Measurements from ENCODE around the gene GOLGA6D.
"Not testable (repeated sequence)": the region's sequence is repeated elsewhere in the genome, so short reads cannot be mapped to it uniquely, and the experiment has no call there.

Gene GOLGA6D

DNA sequence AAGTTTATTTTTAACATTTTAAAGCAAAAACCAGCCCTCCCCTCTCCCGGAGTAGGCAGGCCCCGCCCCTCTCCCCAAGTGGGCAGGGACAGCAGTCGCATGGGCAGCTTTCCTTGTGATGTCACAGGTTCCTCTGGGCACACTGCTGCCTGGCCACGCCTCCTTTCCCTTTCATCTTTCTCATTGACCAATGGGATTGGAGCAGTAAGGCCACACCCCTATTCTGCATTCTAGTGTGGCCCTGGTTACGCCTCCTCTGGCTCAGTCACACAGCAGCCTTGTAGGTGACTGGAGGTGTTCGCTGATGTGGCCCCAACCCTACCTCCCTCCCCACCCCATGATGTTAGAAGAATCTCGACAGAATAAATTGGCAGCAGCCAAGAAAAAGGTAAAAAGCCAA lies at the start of gene GOLGA6D:
Gene GOLGA6D, plus strand, starts transcription at position 264 of the 400 bp plus-strand sequence. Its CDS starts 41 bp downstream, at position 305.
- H3K27me3 ChIP-seq (ENCODE audit: insufficient read depth, low read length); H3K4me3 ChIP-seq (ENCODE audit: low read depth, low read length); H3K27ac ChIP-seq (ENCODE audit: low read depth, low read length); H3K79me2 ChIP-seq (ENCODE audit: control insufficient read depth, insufficient read depth, low read length, unreplicated experiment); H3K4me1 ChIP-seq (ENCODE audit: control insufficient read depth, insufficient read depth, low read length, unreplicated experiment); H3K36me3 ChIP-seq (ENCODE audit: insufficient read depth, low read length); H2AFZ ChIP-seq (ENCODE audit: low read length, unreplicated experiment): not testable (repeated sequence)

GRCh38 chr15:75233504-75234190 lies 49.0 kb upstream of the GOLGA6D start:
- H3K27me3 ChIP-seq (ENCODE audit: insufficient read depth, low read length): peaks cover 27% of the 10 kb centered on the region
- no peak overlapping the region for H3K4me3 ChIP-seq (ENCODE audit: low read depth, low read length)
- peaks cover 8% of the 10 kb centered on the region for H3K4me1 ChIP-seq (ENCODE audit: control insufficient read depth, insufficient read depth, low read length, unreplicated experiment)
- no peaks in the 10 kb centered on the region for H3K36me3 ChIP-seq (ENCODE audit: insufficient read depth, low read length)
- H2AFZ ChIP-seq (ENCODE audit: low read length, unreplicated experiment): no peak overlapping the region
- H3K79me2 ChIP-seq (ENCODE audit: control insufficient read depth, insufficient read depth, low read length, unreplicated experiment): no peaks in the 10 kb centered on the region
- no peak overlapping the region for H3K27ac ChIP-seq (ENCODE audit: low read depth, low read length)

GRCh38 chr15:75234191-75234810 lies 48.3 kb upstream of the GOLGA6D start:
- no peaks in the 10 kb centered on the region for H3K79me2 ChIP-seq (ENCODE audit: control insufficient read depth, insufficient read depth, low read length, unreplicated experiment)
- H3K27ac ChIP-seq (ENCODE audit: low read depth, low read length): no peak overlapping the region
- H3K4me1 ChIP-seq (ENCODE audit: control insufficient read depth, insufficient read depth, low read length, unreplicated experiment): peaks cover 7% of the 10 kb centered on the region
- H3K36me3 ChIP-seq (ENCODE audit: insufficient read depth, low read length): no peaks in the 10 kb centered on the region
- H3K27me3 ChIP-seq (ENCODE audit: insufficient read depth, low read length): peaks cover 33% of the 10 kb centered on the region
- no peak overlapping the region for H3K4me3 ChIP-seq (ENCODE audit: low read depth, low read length)
- H2AFZ ChIP-seq (ENCODE audit: low read length, unreplicated experiment): no peak overlapping the region

DNA sequence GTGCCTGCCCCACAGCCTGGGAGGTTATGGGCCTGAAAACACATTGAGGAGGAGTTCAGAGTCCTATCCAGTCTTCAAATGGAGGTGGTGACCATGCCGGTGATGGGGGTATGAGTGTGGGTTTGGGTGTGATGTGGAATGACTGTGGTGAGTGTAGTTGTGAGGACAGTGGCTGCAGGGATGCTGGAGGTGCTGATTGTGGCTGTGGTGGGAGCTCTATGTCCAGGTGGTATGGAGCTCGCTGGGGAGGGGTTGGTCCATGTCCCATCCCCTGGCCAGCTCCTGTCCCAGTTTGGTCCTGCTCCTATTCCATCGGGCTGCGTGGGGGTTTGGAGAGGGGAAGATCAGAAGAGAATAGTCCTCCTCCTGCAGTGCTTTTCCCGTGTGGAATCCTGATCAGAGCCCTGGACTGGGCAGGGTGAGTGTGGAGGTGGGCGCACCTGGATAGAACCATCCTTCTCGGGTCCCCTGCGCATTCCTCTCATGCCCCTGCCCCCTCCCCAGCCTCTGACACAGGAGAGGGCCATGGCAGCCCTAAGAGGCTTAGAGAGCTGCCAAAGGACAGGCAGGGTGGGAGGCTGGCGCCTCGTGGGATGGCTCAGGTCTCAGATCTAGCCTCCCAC lies 47.5 kb upstream of the GOLGA6D start:
- no peaks in the 10 kb centered on the region for H3K36me3 ChIP-seq (ENCODE audit: insufficient read depth, low read length)
- H3K4me1 ChIP-seq (ENCODE audit: control insufficient read depth, insufficient read depth, low read length, unreplicated experiment): no peaks in the 10 kb centered on the region
- no peak overlapping the region for H2AFZ ChIP-seq (ENCODE audit: low read length, unreplicated experiment)
- H3K27ac ChIP-seq (ENCODE audit: low read depth, low read length): no peak overlapping the region
- peaks cover 38% of the 10 kb centered on the region for H3K27me3 ChIP-seq (ENCODE audit: insufficient read depth, low read length)
- no peaks in the 10 kb centered on the region for H3K79me2 ChIP-seq (ENCODE audit: control insufficient read depth, insufficient read depth, low read length, unreplicated experiment)
- H3K4me3 ChIP-seq (ENCODE audit: low read depth, low read length): no peak overlapping the region

GRCh38 chr15:75235760-75236729 lies 46.6 kb upstream of the GOLGA6D start:
- Histone ChIP-seq H3K4me1 (ENCODE audit: control insufficient read depth, insufficient read depth, low read length, unreplicated experiment) (no peaks in the 10 kb centered on the region), H3K79me2 (ENCODE audit: control insufficient read depth, insufficient read depth, low read length, unreplicated experiment) (no peaks in the 10 kb centered on the region), H3K36me3 (ENCODE audit: insufficient read depth, low read length) (no peaks in the 10 kb centered on the region), H3K27me3 (ENCODE audit: insufficient read depth, low read length) (peaks cover 44% of the 10 kb centered on the region), H3K27ac (ENCODE audit: low read depth, low read length) (no peak overlapping the region), H2AFZ (ENCODE audit: low read length, unreplicated experiment) (no peak overlapping the region), H3K4me3 (ENCODE audit: low read depth, low read length) (no peak overlapping the region)

DNA sequence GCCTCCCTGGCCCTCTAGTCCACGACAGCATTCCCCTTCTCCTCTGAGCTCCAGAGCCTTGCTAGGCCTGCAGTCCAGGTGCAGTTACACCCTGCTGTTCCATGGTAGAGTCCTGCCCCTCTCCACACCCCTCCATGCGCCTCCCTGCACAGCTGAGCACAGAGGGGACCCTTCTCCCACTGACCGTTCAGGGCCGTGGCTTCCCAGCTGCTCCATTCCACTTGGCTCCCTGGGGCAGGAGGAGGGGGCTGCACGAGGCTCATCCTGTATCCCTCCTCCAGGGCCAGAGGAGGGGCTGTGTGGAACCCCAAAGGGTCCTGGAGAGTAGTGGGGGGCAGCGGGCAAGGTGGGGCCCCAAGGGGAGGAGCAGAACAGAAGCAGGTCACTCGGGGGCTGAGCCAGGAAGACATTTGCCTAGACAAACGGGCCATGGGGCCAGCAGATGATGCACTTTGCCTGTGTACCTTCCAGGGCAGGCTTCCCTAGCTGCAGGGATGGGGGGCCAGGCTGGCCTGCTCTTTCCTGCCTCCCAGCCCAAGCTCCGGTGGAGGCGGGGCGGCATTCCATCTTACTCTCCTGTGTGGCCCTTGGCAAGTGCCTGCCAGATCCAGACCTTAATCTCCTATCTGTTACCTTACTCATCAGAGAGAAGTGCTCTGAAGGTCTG lies 45.2 kb upstream of the GOLGA6D start:
- no peak overlapping the region for H3K4me3 ChIP-seq (ENCODE audit: low read depth, low read length)

GRCh38 chr15:75238150-75238549 lies 44.5 kb upstream of the GOLGA6D start:
- H3K79me2 ChIP-seq (ENCODE audit: control insufficient read depth, insufficient read depth, low read length, unreplicated experiment): no peaks in the 10 kb centered on the region
- H3K27ac ChIP-seq (ENCODE audit: low read depth, low read length): no peak overlapping the region
- H3K36me3 ChIP-seq (ENCODE audit: insufficient read depth, low read length): no peaks in the 10 kb centered on the region
- H3K4me3 ChIP-seq (ENCODE audit: low read depth, low read length): no peak overlapping the region
- H3K4me1 ChIP-seq (ENCODE audit: control insufficient read depth, insufficient read depth, low read length, unreplicated experiment): no peaks in the 10 kb centered on the region
- peaks cover 31% of the 10 kb centered on the region for H3K27me3 ChIP-seq (ENCODE audit: insufficient read depth, low read length)
- H2AFZ ChIP-seq (ENCODE audit: low read length, unreplicated experiment): no peak overlapping the region

More for the DNA sequence above, 45.2 kb upstream of the GOLGA6D start:
- Histone ChIP-seq H3K36me3 (ENCODE audit: insufficient read depth, low read length) (no peaks in the 10 kb centered on the region), H3K27ac (ENCODE audit: low read depth, low read length) (no peak overlapping the region), H3K79me2 (ENCODE audit: control insufficient read depth, insufficient read depth, low read length, unreplicated experiment) (no peaks in the 10 kb centered on the region), H2AFZ (ENCODE audit: low read length, unreplicated experiment) (no peak overlapping the region), H3K27me3 (ENCODE audit: insufficient read depth, low read length) (peaks cover 38% of the 10 kb centered on the region), H3K4me1 (ENCODE audit: control insufficient read depth, insufficient read depth, low read length, unreplicated experiment) (no peaks in the 10 kb centered on the region)

- not testable (repeated sequence) for H3K4me1 ChIP-seq (ENCODE audit: control insufficient read depth, insufficient read depth, low read length, unreplicated experiment); H3K79me2 ChIP-seq (ENCODE audit: control insufficient read depth, insufficient read depth, low read length, unreplicated experiment); H2AFZ ChIP-seq (ENCODE audit: low read length, unreplicated experiment); H3K36me3 ChIP-seq (ENCODE audit: insufficient read depth, low read length); H3K27ac ChIP-seq (ENCODE audit: low read depth, low read length); H3K4me3 ChIP-seq (ENCODE audit: low read depth, low read length)
- peaks cover 35% of the 10 kb centered on the region for H3K27me3 ChIP-seq (ENCODE audit: insufficient read depth, low read length)
These were observed 36.9 kb upstream of the GOLGA6D start for GRCh38 chr15:75245741-75246140.

GRCh38 chr15:75248991-75249390 lies 33.6 kb upstream of the GOLGA6D start:
- H2AFZ ChIP-seq (ENCODE audit: low read length, unreplicated experiment); H3K36me3 ChIP-seq (ENCODE audit: insufficient read depth, low read length); H3K4me1 ChIP-seq (ENCODE audit: control insufficient read depth, insufficient read depth, low read length, unreplicated experiment); H3K79me2 ChIP-seq (ENCODE audit: control insufficient read depth, insufficient read depth, low read length, unreplicated experiment); H3K4me3 ChIP-seq (ENCODE audit: low read depth, low read length); H3K27ac ChIP-seq (ENCODE audit: low read depth, low read length): not testable (repeated sequence)
- H3K27me3 ChIP-seq (ENCODE audit: insufficient read depth, low read length): peaks cover 44% of the 10 kb centered on the region

DNA sequence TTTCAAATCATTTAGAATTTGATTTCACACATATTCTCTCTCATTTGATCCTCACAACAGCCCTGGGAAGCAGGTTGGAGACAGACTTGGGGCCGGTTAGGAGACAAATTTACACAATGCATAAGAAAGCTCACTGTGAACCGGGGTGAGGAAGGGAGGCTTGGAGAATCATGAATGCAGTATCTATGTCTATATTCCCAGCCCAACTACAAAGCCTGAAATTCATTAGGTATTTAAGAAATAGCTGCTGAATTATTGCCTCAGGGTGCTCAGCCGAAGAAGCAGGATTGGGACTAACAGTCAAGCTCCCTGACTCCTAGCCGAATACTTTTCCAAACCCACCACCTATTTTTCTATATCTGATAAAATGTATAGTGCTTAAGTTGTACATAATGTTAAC lies 32.9 kb upstream of the GOLGA6D start:
- Histone ChIP-seq H3K27ac (ENCODE audit: low read depth, low read length) (no peak overlapping the region), H3K27me3 (ENCODE audit: insufficient read depth, low read length) (peaks cover 44% of the 10 kb centered on the region), H3K79me2 (ENCODE audit: control insufficient read depth, insufficient read depth, low read length, unreplicated experiment) (no peaks in the 10 kb centered on the region), H3K4me3 (ENCODE audit: low read depth, low read length) (no peak overlapping the region), H2AFZ (ENCODE audit: low read length, unreplicated experiment) (no peak overlapping the region), H3K4me1 (ENCODE audit: control insufficient read depth, insufficient read depth, low read length, unreplicated experiment) (no peaks in the 10 kb centered on the region), H3K36me3 (ENCODE audit: insufficient read depth, low read length) (no peaks in the 10 kb centered on the region)

All from ACC112 (cell line).